ENCODE data around the gene NAA35.

Gene NAA35

GRCh38 chr9:85940275-85940831, 593 bp upstream of the NAA35 start:
- Histone ChIP-seq H3K9ac (ENCODE audit: low read length) (peak overlapping the region; percentile 94), H3K79me1 (replicated peaks; ENCODE audit: low read length, poor library complexity, severe bottlenecking) (peaks cover 3% of the 10 kb centered on the region), H2BK12ac (ENCODE audit: low read length in 2 of 2) (no peak overlapping the region), H3K18ac (ENCODE audit: low read depth in 1 of 2, low read length in 2 of 2) (peak overlapping the region in 1 of 2 experiments; percentile 84), H2AK5ac (ENCODE audit: low read length, severe bottlenecking) (no peak overlapping the region), H4K8ac (ENCODE audit: low read length) (peak overlapping the region; percentile 74), H2BK5ac (ENCODE audit: low read depth, low read length, poor library complexity, severe bottlenecking) (no peak overlapping the region), H2BK15ac (ENCODE audit: low read depth, poor library complexity, severe bottlenecking) (no peak overlapping the region), H3K27me3 (ENCODE audit: control insufficient read depth in 1 of 2, insufficient read depth in 1 of 2, low read length in 2 of 2) (no peaks in the 10 kb centered on the region), H2BK120ac (ENCODE audit: low read depth, low read length) (no peak overlapping the region), H3K14ac (ENCODE audit: low read length in 2 of 2) (no peak overlapping the region), H3K4ac (ENCODE audit: low read depth in 1 of 2, low read length in 2 of 2) (no peak overlapping the region), H3K36me3 (ENCODE audit: control insufficient read depth in 1 of 2, insufficient read depth in 2 of 2, low read depth in 1 of 2, low read length in 2 of 2) (peaks cover 0 to 24% of the 10 kb centered on the region in 2 experiments), H3K4me3 (ENCODE audit: insufficient read depth in 1 of 2, low read depth in 1 of 2, low read length in 2 of 2) (peak overlapping the region; percentile 40 to 94), H3K4me2 (ENCODE audit: low read length, poor library complexity, severe bottlenecking) (peak overlapping the region; percentile 57), H3K9me3 (ENCODE audit: control insufficient read depth, low read length) (no peaks in the 10 kb centered on the region), H3K4me1 (ENCODE audit: control insufficient read depth, insufficient read depth, low read depth, low read length) (no peaks in the 10 kb centered on the region), H3K27ac (ENCODE audit: low read length, poor library complexity, severe bottlenecking) (peak overlapping the region; percentile 90), H2AFZ (ENCODE audit: low read depth, low read length) (no peak overlapping the region), H3K23ac (ENCODE audit: low read length in 2 of 2) (no peak overlapping the region), H4K91ac (ENCODE audit: low read length) (no peak overlapping the region)
- WGBS = under 1% methylated on average over 8 of the region's 13 CpGs
- DNase-seq = no peak

DNA sequence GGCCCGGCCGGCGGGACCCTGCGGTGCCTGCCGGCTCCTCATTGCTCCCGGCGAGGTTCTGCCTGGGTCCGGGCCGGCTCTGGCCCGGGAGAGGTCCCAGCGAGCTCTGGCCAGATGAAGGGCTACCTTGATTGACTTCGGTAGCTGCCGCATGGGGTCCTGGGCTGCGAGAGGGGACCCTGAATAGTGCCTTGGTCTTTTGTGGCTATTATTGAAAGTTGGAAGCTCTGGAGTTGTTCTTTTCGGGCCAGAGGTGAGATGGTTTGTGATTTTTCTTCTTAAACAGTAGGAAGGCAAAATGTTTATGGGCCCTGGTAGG, 635 bp downstream of the NAA35 start:
- Histone ChIP-seq H3K4me1 (ENCODE audit: control insufficient read depth, insufficient read depth, low read depth, low read length) (no peaks in the 10 kb centered on the region), H3K36me3 (ENCODE audit: control insufficient read depth in 1 of 2, insufficient read depth in 2 of 2, low read depth in 1 of 2, low read length in 2 of 2) (peaks cover 0 to 34% of the 10 kb centered on the region in 2 experiments), H3K4me3 (ENCODE audit: insufficient read depth in 1 of 2, low read depth in 1 of 2, low read length in 2 of 2) (peak overlapping the region; percentile 94 to 100), H3K27me3 (ENCODE audit: control insufficient read depth in 1 of 2, insufficient read depth in 1 of 2, low read length in 2 of 2) (no peaks in the 10 kb centered on the region), H3K9ac (ENCODE audit: low read length) (peak overlapping the region; percentile 94), H3K4ac (ENCODE audit: low read depth in 1 of 2, low read length in 2 of 2) (peak overlapping the region; percentile 84 to 95), H2BK120ac (ENCODE audit: low read depth, low read length) (no peak overlapping the region), H3K27ac (ENCODE audit: low read length, poor library complexity, severe bottlenecking) (peak overlapping the region; percentile 48), H4K91ac (ENCODE audit: low read length) (peak overlapping the region; percentile 97), H3K79me1 (replicated peaks; ENCODE audit: low read length, poor library complexity, severe bottlenecking) (peaks cover 6% of the 10 kb centered on the region), H2AFZ (ENCODE audit: low read depth, low read length) (peak overlapping the region; percentile 83), H2AK5ac (ENCODE audit: low read length, severe bottlenecking) (peak overlapping the region; percentile 23), H3K18ac (ENCODE audit: low read depth in 1 of 2, low read length in 2 of 2) (peak overlapping the region; percentile 79 to 96), H3K14ac (ENCODE audit: low read length in 2 of 2) (peak overlapping the region in 1 of 2 experiments; percentile 37), H3K23ac (ENCODE audit: low read length in 2 of 2) (peak overlapping the region; percentile 27 to 98), H4K8ac (ENCODE audit: low read length) (peak overlapping the region; percentile 98), H3K4me2 (ENCODE audit: low read length, poor library complexity, severe bottlenecking) (peak overlapping the region; percentile 45), H2BK15ac (ENCODE audit: low read depth, poor library complexity, severe bottlenecking) (peak overlapping the region; percentile 97), H3K9me3 (ENCODE audit: control insufficient read depth, low read length) (no peaks in the 10 kb centered on the region), H2BK5ac (ENCODE audit: low read depth, low read length, poor library complexity, severe bottlenecking) (no peak overlapping the region), H2BK12ac (ENCODE audit: low read length in 2 of 2) (peak overlapping the region in 1 of 2 experiments; percentile 77)
- under 1% methylated on average over 15 of the region's 15 CpGs for WGBS
- no peak for DNase-seq

DNA sequence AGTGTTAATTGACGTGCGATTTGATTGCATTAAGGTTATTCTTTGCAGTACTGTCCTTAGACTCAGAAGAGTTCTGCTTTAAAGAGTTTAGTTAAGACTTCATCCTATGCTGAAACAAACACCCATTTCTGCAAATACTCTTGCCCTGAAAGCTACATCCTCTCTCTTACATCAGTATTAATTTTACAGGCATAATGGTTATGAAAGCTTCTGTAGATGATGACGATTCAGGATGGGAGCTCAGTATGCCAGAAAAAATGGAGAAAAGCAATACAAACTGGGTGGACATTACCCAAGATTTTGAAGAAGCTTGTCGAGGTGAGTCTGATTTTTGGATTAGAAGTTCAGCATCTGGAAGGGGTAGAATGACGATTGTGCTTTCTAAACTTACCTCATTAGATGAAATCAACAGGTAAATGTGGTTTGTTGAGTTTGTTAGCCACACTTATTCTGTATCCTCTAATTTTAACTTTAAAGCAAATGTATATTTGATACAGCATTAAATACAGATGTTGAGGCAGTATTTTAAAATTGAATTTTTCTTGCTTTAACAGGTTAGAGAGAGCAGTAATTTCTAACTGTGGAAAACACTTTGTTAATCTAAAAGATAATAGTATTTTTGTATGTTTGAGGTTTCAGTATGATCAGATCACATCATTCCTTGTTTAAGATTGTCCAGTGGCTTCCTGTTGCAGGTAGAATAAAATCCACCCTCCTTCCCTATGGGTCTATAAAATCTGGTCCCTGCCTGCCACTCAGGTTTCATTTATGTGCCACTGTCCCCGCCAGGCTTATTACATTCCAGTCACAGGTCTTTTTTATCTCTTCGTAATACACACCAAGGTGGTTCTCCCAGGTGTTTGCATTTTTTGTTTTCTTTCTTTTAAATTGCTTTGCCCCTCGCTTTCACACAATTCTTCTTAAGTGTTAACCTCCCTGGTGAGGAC, 1.3 kb downstream of the NAA35 start:
- Histone ChIP-seq H3K4me2 (ENCODE audit: low read length, poor library complexity, severe bottlenecking) (peak overlapping the region; percentile 45), H2BK15ac (ENCODE audit: low read depth, poor library complexity, severe bottlenecking) (no peak overlapping the region), H3K18ac (ENCODE audit: low read depth in 1 of 2, low read length in 2 of 2) (peak overlapping the region in 1 of 2 experiments; percentile 96), H4K91ac (ENCODE audit: low read length) (no peak overlapping the region), H3K27ac (ENCODE audit: low read length, poor library complexity, severe bottlenecking) (peak overlapping the region; percentile 48), H3K4me3 (ENCODE audit: insufficient read depth in 1 of 2, low read depth in 1 of 2, low read length in 2 of 2) (peak overlapping the region; percentile 94 to 100), H3K9me3 (ENCODE audit: control insufficient read depth, low read length) (no peaks in the 10 kb centered on the region), H2BK12ac (ENCODE audit: low read length in 2 of 2) (no peak overlapping the region), H3K36me3 (ENCODE audit: control insufficient read depth in 1 of 2, insufficient read depth in 2 of 2, low read depth in 1 of 2, low read length in 2 of 2) (peaks cover 0 to 40% of the 10 kb centered on the region in 2 experiments), H3K4ac (ENCODE audit: low read depth in 1 of 2, low read length in 2 of 2) (no peak overlapping the region), H3K4me1 (ENCODE audit: control insufficient read depth, insufficient read depth, low read depth, low read length) (no peaks in the 10 kb centered on the region), H3K14ac (ENCODE audit: low read length in 2 of 2) (no peak overlapping the region), H2BK5ac (ENCODE audit: low read depth, low read length, poor library complexity, severe bottlenecking) (no peak overlapping the region), H2BK120ac (ENCODE audit: low read depth, low read length) (no peak overlapping the region), H3K27me3 (ENCODE audit: control insufficient read depth in 1 of 2, insufficient read depth in 1 of 2, low read length in 2 of 2) (no peaks in the 10 kb centered on the region), H3K23ac (ENCODE audit: low read length in 2 of 2) (no peak overlapping the region), H3K9ac (ENCODE audit: low read length) (peak overlapping the region; percentile 94), H2AFZ (ENCODE audit: low read depth, low read length) (no peak overlapping the region), H4K8ac (ENCODE audit: low read length) (no peak overlapping the region), H3K79me1 (replicated peaks; ENCODE audit: low read length, poor library complexity, severe bottlenecking) (peaks cover 6% of the 10 kb centered on the region), H2AK5ac (ENCODE audit: low read length, severe bottlenecking) (peak overlapping the region; percentile 23)
- WGBS = 69% methylated on average over 5 of the region's 8 CpGs
- DNase-seq = peak; percentile 11
